ENCODE measurements around the gene NXPE3.
"Not testable (repeated sequence)": the region's sequence is repeated elsewhere in the genome, so short reads cannot be mapped to it uniquely, and the experiment has no call there.

Gene NXPE3

GRCh38 chr3:101851850-101852714 lies 73.1 kb downstream of the NXPE3 start:
- DNase-seq (ENCODE audit: low read depth, low spot score): no peak

GRCh38 chr3:101852983-101853840 lies 74.2 kb downstream of the NXPE3 start:
- no peak for DNase-seq (ENCODE audit: low read depth, low spot score)

- no peak for DNase-seq (ENCODE audit: low read depth, low spot score)
Measured at GRCh38 chr3:101853982-101854381, 75.0 kb downstream of the NXPE3 start.

GRCh38 chr3:101854608-101855304 lies 75.7 kb downstream of the NXPE3 start:
- no peak for DNase-seq (ENCODE audit: low read depth, low spot score)

- no peak for DNase-seq (ENCODE audit: low read depth, low spot score)
Measured at GRCh38 chr3:101857301-101857741, 78.3 kb downstream of the NXPE3 start.

- no peak for DNase-seq (ENCODE audit: low read depth, low spot score)
Measured at GRCh38 chr3:101858464-101859030, 79.5 kb downstream of the NXPE3 start.

GRCh38 chr3:101859882-101860448 lies 81.0 kb downstream of the NXPE3 start:
- DNase-seq (ENCODE audit: low read depth, low spot score): no peak

- no peak for DNase-seq (ENCODE audit: low read depth, low spot score)
Measured at GRCh38 chr3:101861212-101861788, 82.3 kb downstream of the NXPE3 start.

- DNase-seq (ENCODE audit: low read depth, low spot score): no peak
Measured at GRCh38 chr3:101861789-101862415, 82.9 kb downstream of the NXPE3 start.

GRCh38 chr3:101862416-101863165 lies 83.6 kb downstream of the NXPE3 start:
- no peak for DNase-seq (ENCODE audit: low read depth, low spot score)

GRCh38 chr3:101864926-101865325 lies 85.9 kb downstream of the NXPE3 start:
- not testable (repeated sequence) for DNase-seq (ENCODE audit: low read depth, low spot score)

- no peak for DNase-seq (ENCODE audit: low read depth, low spot score)
Measured at GRCh38 chr3:101865751-101866509, 86.9 kb downstream of the NXPE3 start.

GRCh38 chr3:101867511-101867910 lies 88.5 kb downstream of the NXPE3 start:
- DNase-seq (ENCODE audit: low read depth, low spot score): no peak

GRCh38 chr3:101867996-101868395 lies 89.0 kb downstream of the NXPE3 start:
- DNase-seq (ENCODE audit: low read depth, low spot score): no peak

- no peak for DNase-seq (ENCODE audit: low read depth, low spot score)
Measured at GRCh38 chr3:101868534-101869464, 89.8 kb downstream of the NXPE3 start.

GRCh38 chr3:101870138-101870537 lies 91.1 kb downstream of the NXPE3 start:
- DNase-seq (ENCODE audit: low read depth, low spot score): no peak

- no peak for DNase-seq (ENCODE audit: low read depth, low spot score)
Measured at GRCh38 chr3:101873619-101874018, 94.6 kb downstream of the NXPE3 start.

GRCh38 chr3:101876142-101876541 lies 97.1 kb downstream of the NXPE3 start:
- DNase-seq (ENCODE audit: low read depth, low spot score): no peak
